GM19395 (cell line): ENCODE data around the gene FLVCR1.

ENCODE experiments used
- ATAC-seq: cut with Tn5 transposase; IDR thresholded peaks from one replicate; pipeline ENCODE4 v1.9.1; 2021; ENCODE audit warnings: mild to moderate bottlenecking, moderate library complexity; ENCODE audit not compliant: unreplicated experiment

Gene FLVCR1

GRCh38 chr1:212945056-212945455 is 87.0 kb downstream of the FLVCR1 start:
- no peak for ATAC-seq

DNA sequence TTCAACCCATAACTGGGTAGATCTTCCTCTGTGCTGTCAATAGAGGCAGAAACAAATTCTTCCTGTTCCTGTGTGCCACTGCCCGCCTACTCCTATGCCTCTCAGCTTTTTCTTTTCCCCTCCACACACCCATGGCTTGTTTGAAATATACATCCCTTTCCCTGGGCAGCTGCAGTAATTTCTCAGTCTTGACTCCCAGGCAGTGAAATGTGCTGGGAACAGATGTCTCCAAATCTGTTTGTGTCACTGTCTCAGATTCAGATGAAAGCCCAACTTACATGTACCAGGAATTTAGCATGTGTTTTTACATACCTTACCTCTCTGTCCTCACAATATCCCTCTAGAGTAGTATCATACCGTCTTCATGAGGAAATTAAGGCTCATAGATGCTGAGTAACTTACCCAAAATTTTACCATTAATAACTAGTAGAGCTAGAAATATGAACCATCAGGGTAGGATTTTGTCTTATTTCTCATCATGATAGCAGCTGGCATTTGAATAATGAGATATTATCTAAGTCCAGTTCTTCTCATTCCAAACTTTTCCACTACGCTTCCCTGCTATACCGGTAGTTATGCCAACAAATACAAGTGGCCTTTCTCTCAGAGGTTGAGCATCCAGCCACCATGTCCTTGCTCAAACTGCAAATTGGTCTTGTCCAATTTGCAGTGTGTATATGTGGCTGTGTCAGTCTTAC is 87.5 kb downstream of the FLVCR1 start:
- ATAC-seq: no peak

- no peak for ATAC-seq
Measured at GRCh38 chr1:212946872-212947271, 88.8 kb downstream of the FLVCR1 start.
